Hematopoietic multipotent progenitor cell treated with erythropoietin and hydrocortisone succinate and interleukin-3 and kit ligand, for 8 days (in vitro differentiated cells): ENCODE data around the gene UGT1A3.

ENCODE experiments used
- DNase-seq: peaks from one replicate; pipeline ENCODE4 v3.0.0-alpha.2; 2015

UGT1A3 gene

GRCh38 chr2:233799716-233800115 is 70.9 kb downstream of the UGT1A3 start:
- DNase-seq = no peak

DNA sequence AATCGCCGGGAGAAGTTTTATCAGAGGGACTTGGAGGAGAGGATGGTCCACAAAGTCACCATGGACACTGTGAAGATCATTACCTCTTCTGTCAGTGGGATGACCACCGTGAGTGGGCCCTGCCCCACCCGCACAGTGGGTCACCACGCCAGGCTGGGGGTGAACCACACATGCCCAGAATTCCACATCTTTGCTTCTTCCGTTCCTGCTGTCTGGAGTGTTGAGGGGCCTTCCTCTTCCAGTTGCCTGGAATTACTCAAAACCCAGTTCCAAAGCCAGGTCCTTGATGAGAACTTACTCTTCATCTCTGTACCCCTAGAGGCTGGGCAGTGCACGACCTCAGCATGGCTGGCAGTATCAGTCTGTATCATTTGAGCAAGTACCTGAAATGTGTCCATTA is 71.4 kb downstream of the UGT1A3 start:
- no peak for DNase-seq

DNA sequence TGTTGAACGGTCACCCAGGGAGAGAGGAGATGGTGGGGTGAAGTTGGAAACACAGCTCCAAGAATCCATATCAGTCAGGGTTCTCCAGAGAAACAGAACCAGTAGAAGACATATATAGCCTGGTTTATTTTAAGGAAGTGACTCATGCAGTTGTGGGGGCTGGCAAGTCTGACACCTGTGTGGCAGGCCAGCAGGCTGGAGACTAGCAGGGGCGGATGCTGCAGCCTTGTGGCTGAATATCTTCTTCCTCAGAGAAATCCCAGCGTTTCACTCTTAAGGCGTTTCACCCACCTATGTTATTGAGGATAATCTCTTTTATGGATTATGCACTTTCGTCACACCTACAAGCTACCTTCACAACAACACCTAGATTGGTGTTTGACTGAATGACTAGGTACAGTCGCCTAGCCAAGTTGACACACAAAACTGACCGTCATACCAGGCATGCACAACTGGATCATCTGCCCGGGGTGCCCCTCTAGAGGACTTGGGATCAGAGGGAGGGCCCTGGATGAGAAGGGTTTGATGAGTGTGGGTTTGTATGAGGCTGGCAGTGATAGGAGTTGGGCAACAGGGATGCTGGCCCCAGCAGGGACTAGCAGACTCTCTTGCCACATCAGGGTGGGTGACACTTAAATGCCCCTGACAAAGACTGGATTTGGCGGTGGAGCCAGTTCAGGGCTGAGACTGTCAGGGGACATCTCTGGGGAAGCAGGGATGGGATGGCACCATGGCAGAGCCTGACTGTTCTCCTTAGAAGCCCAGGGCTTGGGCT is 72.7 kb downstream of the UGT1A3 start:
- DNase-seq = no peak

DNA sequence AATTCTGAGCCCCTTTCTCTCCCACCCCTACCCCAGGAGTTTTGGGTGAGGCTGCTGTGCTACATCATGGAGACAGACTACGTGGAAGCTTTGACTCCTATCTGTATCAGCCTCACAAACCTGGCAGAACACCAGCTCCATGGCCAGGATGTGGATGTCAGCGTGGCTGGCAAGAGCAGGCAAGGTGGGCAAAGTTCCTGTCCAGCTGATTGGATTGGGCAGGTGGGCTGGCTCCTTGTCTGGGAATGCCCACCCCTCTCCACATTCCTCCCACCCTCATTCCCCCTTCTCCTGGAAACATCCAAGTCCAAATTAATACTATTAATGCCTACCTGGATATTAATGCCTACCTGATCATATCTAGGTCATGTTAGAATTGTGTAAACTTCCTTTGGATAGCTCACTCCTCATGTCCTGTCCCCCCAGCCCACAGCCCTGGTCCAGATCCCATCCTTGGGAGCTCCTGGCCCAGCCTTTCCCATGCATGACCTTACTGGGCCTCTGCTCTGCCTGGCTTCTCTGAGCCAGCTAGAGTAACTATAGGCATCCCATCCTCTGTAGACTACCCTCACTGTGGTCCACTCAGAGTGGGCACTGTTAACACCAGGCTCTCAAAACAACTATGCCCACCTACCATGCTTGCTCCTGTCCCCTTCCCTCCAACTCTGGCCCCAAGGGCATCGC is 73.4 kb downstream of the UGT1A3 start:
- DNase-seq = no peak

DNA sequence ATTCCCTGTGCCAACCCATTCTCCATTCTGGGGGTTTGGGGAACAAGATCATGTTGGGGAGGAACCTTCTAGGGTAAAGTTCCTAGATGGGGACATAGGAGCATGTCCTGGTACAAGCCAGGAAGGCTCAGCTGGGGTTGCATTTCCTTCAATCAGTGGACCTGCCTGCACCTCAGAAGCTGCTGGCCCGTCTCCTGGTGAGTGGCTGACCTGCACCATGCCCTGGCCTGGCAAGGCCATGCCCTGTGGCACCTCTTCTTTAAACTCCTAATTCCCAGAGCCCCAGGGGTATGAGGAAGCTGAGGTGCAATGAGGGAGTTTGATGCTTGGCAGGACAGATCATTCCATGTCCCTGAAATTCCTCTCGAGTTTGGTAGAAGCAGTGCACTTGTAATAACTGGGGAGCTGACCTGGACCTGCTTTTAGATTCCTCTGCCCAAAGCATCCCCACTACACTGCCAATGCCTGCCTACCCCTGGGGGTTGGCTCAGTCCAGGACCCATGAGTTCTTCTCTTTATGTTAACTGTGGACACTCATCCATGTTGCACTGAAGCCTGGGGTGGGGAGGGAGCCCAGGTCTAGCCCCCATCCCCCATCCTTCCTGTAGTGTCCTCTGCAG is 74.6 kb downstream of the UGT1A3 start:
- no peak for DNase-seq

GRCh38 chr2:233803994-233804393 is 75.2 kb downstream of the UGT1A3 start:
- DNase-seq = no peak

DNA sequence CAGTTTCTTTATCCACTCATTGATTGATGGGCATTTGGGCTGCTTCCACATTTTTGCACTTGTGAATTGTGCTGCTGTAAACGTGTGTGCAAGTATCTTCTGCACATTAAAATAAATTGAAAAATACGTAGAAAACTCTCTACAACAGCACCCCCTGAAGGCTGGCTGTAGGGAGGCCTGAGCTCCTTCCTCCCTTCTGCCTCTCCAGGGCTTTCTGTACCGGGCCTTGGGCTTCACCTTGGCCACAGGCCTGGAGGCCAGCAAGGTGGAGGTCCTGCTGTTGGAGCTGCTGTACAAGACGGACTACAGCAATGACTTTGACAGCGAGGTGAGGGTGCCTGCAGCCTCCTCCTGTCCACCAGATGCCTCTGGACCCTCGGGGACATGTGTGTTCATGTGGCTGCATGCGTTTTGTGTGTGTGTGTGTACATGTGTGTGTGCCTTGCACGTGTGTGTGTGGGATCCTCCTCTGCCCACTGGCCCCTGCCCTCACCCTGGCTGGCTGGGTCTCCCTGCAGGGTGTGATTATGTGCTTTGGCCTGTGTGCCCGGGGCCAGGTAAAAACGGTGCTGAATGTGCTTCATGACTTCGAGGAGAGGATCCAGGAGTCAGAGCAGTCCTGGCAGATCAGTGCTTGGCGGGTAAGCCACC is 78.5 kb downstream of the UGT1A3 start:
- DNase-seq = no peak

DNA sequence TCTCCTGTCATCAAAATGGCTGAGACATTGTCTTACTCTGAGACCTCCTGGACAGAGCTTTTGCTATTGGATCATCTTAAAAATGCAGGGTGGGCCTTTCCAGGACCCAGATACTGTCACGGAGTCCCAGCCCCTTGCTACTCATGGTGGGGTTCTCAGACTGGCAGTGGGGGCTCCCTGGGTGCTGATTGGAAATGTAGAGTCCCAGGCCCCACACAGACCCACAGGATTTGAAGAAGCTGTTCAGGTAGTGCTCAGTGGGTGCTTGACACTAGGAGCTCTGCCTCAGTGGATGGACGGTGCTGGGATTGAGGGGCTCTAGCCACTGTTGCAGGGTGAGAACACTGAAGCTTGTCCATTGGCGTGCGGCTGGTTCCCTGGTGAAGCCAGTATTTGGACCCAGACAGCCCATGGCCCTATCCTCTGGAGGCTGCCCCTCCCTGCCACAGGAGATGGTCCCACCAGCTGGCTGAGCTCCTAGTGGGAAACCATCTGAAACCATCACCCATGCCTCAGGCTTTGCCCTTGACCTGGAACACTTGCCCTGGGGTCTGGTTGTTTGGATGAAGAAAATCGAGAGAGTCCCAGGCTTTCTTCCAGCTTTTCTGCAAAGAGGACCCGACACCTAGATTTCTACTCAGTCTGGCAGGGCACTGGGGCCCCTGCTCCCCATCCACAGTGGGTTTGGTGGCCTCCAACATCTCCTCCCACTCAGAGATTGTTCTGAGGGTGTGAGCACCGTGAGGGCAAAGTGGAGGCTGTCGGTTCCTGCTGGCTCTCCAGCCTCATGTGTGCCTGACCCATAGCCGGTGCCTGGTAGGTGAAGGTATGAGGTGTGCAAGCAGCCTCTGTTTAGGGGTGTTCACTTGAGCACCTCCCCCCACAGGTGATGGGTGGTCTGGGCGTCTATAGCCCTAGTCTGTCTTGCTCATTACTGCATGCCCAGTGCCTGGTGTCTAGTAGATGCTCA is 79.4 kb downstream of the UGT1A3 start:
- DNase-seq = no peak

DNA sequence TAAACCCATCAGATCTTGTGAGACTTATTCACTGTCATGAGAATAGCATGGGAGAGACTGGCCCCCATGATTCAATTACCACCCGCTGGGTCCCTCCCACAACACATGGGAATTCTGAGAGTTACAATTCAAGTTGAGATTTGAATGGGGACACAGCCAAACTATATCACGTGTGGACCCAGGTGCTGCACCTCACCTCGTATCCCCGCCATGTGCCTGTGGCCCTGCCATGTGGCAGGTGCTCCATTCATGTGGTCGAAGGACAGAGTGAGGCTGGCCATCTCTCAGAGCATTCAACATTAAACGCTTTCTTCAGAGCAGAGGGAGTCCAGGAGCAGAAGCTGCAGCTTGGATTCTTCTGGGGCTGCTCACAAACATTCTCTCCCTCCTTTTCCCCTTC is 81.5 kb downstream of the UGT1A3 start:
- DNase-seq = no peak

DNA sequence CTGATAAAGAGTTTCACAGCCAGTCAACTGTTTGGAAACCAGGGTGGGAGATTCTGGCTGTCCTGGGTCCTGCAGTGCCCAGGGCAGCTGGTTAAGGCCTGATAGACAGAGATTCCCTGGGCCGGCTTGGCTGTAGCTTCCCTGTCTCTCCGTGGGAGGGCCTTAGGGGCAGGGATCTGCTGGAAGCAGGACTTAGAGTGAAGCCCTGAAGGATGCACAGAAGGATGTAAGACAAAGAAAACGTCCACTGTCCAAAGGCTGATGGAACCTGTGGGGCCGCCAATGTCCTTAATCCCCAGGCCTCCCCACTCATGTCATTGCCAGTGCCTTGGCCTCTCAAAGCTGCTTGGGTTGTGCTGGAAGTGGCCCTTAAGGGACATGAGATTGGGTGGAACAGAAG is 82.2 kb downstream of the UGT1A3 start:
- no peak for DNase-seq

- no peak for DNase-seq
Measured at GRCh38 chr2:233811732-233812131, 82.9 kb downstream of the UGT1A3 start.

DNA sequence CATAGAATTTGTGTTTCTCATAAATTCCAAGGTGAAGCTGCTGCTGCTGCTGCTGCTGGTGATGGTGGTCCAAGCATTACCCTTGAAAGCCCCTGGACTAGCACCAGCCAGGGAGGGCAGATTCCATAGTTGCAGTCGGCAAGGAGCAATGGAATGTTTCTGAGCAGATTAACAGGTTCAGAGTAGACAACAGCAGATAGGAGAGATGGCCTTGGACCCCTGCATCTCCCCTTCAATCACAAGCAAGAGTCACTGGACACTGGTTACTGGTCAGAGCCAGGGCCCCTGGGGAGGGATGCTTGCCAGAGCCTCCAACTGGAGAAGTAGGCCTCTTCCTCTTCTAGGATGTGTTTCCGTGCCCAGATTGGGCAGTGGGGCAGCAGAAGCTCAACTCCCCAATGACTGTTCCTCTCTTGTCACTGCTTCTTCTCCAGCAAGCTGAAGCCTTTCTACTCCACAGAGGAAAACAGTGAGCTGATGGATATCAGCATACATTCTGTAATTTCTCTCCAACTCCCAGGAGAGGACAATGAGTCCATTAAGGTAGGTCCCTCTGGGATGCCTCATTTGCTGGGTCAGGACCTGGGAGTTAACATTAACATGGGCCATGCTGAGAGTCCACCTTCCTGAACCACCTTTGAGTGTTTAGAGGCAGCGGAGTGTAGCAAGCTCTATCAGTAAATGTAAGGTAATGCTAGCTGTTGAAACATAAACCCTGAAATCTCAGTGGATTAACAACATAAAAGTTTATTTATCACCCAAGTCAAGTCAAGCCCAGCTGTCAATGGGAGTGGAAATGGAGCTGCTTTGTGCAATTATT is 84.6 kb downstream of the UGT1A3 start:
- DNase-seq = no peak

DNA sequence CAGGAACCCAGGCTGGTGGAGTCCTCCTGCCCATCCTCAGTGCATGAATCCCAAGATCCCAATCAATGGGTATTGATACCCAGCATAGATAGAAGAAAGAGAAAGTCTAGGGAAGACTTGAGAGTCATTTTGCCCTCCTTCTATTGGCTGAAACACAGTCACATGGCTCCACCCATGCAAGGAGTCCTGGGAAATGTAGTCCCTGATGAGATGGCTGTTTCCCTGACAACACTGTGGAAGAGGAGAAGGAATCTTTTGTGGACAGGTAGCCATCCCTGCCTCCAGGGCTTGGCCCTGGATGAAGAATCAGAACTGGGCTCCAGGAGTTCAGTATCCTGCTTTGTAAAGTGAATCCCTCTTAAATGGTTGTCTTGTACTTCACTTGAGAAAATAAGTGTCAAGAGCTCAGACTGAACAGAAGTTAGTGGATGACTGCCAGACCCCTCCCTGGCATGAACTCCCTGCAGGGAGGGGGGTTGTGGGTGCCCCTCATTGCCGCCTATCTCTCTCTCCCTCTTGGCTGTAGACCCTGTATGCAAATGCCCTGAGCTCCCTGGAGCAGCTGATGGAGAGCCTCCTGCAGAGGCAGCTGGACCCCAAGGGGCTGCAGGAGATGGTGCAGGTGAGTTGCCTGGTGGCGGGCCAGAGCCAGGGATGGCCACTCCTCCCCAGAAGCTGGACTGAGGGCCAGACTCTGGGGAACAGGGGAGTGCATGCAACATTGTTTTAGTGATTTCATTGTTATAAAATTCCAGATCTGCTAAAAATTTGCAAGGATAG is 85.4 kb downstream of the UGT1A3 start:
- DNase-seq = no peak

GRCh38 chr2:233815861-233816260 is 87.0 kb downstream of the UGT1A3 start:
- no peak for DNase-seq

GRCh38 chr2:233816334-233816733 is 87.5 kb downstream of the UGT1A3 start:
- DNase-seq = no peak

GRCh38 chr2:233816771-233817170 is 87.9 kb downstream of the UGT1A3 start:
- DNase-seq = no peak

GRCh38 chr2:233817361-233817911 is 88.6 kb downstream of the UGT1A3 start:
- DNase-seq = no peak

DNA sequence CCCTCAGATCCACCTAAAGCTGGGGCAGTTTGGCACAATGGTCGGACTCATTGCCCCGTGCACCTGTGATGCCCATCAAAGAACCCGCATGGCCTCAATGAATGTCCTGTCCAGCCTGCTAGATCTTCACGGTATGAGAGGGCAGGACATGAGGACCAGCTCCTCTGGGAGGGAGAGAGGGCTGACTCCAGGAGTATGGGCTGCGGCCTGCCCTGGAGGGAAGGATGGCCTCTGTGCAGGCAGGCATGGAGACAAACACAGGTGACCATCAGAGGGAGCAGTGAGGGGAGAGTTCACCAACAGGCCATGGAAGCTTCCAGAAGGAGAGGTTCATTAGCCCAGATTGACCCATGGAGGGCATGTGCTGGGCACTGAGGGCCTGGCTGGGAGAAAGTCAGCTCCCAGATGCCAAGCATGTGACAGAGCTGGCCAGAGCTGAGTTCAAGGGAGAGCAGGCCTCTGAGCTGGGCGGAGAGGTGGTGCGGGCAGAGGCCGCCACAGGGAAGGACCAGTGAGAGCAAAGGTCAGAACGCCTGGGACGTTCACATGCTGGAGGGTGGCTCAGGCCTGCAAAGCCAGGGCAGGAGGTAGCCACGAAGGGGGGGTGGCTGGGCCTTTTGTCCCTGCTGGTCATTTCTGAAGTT is 89.3 kb downstream of the UGT1A3 start:
- DNase-seq = no peak
